EL (cell line): ENCODE measurements around the gene CMPK2.
"Not testable (repeated sequence)": the region's sequence is repeated elsewhere in the genome, so short reads cannot be mapped to it uniquely, and the experiment has no call there.

Experiments used
- DNase-seq: peaks from one replicate; pipeline ENCODE4 v3.0.0-alpha.2; 2016

The CMPK2 gene, protein sequence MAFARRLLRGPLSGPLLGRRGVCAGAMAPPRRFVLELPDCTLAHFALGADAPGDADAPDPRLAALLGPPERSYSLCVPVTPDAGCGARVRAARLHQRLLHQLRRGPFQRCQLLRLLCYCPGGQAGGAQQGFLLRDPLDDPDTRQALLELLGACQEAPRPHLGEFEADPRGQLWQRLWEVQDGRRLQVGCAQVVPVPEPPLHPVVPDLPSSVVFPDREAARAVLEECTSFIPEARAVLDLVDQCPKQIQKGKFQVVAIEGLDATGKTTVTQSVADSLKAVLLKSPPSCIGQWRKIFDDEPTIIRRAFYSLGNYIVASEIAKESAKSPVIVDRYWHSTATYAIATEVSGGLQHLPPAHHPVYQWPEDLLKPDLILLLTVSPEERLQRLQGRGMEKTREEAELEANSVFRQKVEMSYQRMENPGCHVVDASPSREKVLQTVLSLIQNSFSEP

GRCh38 chr2:6865346-6866274 is at the start of gene CMPK2:
Gene CMPK2, minus strand, starts transcription at chr2:6865907. Its CDS starts 211 bp downstream, at chr2:6865696.
- peak; percentile 70 for DNase-seq

DNA sequence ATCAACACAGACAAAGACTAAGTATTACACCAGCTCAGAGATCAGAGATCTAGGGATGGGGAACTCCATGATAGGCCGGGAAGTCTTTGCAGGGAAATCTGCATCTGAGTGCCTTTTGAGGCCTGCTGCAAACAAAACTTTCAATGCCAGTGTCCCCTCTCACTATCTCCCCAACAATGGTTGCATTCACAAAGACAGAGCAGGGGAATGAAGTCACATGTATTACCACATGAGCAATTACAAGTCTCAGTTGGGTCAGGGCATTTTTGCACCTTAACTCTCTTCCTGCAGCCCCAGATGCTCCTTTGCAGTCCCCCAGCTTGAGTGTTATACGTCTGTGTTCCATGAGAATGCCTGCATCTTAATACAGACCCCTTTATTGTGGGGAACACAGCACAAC is 49.7 kb upstream of the CMPK2 start:
- DNase-seq, result no peak

DNA sequence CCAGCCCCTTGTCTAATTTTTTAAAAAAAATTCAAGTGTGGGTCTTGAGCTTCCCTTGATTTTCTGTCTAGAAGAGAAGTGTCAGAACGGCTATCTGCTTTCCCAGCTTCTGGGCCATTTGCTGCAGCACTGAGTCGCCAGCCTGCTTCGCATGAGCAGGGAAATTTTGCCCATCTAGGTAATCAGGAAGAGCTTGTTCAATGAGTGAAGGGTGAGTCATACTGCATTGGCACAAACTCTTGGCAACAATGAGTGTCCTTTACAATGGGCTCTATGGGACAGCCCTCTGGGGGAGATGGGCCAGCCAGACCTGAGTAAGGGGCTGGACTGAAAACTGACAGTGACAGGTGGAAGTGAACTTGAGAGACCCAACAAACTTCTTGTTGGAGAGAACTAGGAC is 49.1 kb upstream of the CMPK2 start:
- peak; percentile 20 for DNase-seq

- no peak for DNase-seq
Observed at GRCh38 chr2:6913415-6914157, 47.9 kb upstream of the CMPK2 start.

DNA sequence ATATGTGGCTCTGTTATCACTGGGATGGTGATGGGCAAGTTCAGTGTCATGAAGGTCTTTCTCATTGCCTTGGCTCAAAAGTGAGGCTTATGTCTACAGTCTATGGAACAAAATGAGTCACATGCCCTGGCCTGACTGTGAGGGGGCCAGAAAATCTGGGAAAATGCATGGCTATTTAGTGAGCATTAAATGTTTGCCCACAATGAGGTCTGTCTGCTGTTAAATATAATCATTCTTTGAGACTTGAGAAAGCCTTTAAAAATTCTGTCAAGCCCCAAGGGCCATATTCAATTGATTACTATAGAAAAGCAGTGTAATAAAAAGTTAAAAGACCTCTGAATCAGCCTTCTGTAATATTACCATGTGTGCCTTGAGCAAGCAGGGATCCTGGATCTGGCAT is 46.0 kb upstream of the CMPK2 start:
- no peak for DNase-seq

- DNase-seq, result no peak
Observed at GRCh38 chr2:6909431-6910385, 44.0 kb upstream of the CMPK2 start.

DNA sequence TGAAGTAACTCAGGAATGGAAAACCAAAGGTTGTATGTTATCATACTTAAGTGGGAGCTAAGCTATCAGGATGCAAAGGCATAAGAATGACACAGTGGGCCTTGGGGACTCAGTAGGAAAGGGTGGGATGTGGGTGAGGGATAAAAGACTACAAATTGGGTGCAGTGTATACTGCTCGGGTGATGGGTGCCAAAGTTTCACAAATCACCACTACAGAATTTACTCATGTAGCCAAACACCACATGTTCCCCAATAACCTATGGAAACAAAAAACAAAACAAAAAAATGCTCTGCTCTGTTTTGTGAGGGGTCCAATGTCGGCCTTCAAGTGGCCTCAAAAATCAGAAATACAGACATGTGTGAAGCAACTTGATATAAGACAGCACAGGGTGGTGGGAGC is 42.6 kb upstream of the CMPK2 start:
- DNase-seq, result no peak

DNA sequence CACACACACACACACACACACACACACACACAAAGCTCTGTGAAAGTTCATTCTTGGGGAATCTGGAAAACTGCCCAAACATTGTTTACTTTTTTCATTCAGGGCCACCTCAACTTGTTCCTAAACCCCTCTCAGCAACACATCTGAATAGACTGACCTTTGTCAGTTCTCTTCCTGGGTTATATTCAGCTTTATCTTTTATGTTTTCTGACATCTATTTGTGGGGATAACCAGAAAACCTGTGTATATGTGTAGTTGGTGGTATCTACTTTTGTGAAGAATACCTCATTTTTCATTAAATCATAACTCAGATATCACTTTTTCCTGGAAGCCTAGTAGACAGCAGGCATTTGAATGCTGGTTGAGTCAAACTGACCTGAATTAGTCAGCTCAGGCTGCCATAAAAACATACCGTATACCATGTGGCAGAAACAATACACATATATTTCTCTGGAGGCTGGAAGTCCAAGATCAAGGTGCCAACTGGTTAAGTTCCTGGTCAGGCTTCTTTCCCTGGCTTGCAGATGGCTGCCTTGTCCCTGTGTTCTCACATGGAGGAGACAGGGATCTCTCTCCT is 40.5 kb upstream of the CMPK2 start:
- no peak for DNase-seq

- no peak for DNase-seq
Observed at GRCh38 chr2:6905668-6906067, 40.0 kb upstream of the CMPK2 start.

DNA sequence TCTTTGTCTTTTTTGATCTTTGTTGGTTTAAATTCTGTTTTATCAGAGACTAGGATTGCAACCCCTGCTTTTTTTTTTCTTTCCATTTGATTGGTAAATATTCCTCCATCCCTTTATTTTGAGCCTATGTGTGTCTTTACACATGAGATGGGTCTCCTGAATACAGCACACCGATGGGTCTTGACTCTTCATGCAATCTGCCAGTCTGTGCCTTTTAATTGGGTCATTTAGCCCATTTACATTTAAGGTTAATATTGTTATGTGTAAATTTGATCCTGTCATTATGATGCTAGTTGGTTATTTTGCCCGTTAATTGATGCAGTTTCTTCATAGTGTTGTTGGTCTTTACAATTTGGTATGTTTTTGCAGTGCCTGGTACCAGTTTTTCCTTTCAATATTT is 36.9 kb upstream of the CMPK2 start:
- not testable (repeated sequence) for DNase-seq

GRCh38 chr2:6896930-6897759 is 31.4 kb upstream of the CMPK2 start:
- DNase-seq, result peak; percentile 16

- no peak for DNase-seq
Observed at GRCh38 chr2:6893876-6894482, 28.3 kb upstream of the CMPK2 start.

DNA sequence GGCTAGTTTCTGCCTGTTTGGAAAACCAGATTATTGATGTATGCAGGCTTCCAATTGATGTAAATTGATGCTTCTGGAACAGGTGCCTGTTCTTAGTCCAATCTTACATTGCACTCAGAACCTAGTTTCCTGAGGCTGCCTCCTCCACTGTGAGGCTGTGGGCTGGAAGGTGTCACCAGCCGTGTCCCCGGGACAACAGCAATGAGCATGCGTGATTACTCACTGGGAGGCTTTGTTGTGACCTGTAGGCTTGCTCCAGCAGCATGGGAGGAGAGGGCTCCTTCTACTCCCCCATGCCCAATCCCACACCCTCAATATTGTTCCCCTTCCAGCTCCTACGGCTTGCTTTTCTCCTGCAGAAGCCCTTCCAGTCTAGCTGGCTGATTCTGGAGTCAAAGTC is 23.0 kb upstream of the CMPK2 start:
- no peak for DNase-seq

GRCh38 chr2:6887751-6888192 is 22.1 kb upstream of the CMPK2 start:
- DNase-seq, result no peak

DNA sequence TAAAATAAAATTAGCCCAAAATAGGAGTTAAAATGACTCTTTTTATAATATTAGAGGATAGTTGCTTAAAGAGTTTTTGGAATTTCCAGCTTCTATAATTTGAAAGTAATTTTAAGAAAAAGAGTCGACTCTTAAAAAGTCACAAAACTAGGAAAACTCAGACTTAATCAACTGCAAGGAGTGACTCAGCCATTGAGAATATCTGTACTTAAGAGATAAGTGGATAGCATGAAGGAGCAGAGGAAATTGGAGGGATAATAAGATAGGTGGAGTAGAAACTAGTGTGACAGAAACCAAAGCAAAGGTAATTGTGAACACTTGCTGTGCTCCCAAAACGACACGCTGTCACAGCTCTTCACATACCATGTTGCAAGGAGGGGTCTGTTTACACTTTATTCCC is 20.3 kb upstream of the CMPK2 start:
- DNase-seq, result no peak

DNA sequence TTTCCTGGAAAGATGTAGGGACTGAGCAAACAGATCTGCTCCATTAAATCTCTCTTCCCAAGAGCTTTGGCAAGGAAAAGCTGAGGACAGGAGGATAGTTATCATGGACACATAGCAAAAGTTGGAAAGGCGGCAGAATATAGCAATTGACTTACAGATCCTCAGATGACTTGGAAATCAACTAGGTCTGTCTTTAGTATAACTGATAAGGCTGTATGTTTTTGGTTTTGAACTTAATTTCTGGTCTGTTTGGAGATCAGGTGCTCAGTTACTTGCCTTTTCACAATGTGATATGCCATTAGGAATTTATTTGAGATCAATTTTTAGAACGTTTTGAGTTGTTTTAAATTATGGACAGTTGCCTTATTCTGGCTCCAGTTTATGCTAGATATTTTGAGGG is 19.8 kb upstream of the CMPK2 start:
- no peak for DNase-seq

- no peak for DNase-seq
Observed at GRCh38 chr2:6883448-6884122, 17.9 kb upstream of the CMPK2 start.

GRCh38 chr2:6881516-6881915 is 15.8 kb upstream of the CMPK2 start:
- no peak for DNase-seq

- DNase-seq, result no peak
Observed at GRCh38 chr2:6881046-6881445, 15.3 kb upstream of the CMPK2 start.
